GM13977 (cell line): ENCODE measurements around the gene HERPUD1.

Experiments used
- DNase-seq: peaks from one replicate; pipeline ENCODE4 v3.0.0; 2012; ENCODE audit warnings: low spot score
- in situ Hi-C: fragments of 300-500 bp; cut with MboI; formaldehyde crosslinking; loops from one replicate; pipeline ENCODE4 v1.12.0; 2022; ENCODE audit warnings: low sequenced_read_pairs, low pct_unique_long_range_greater_than_20kb, mixed read lengths, inconsistent platforms; ENCODE audit not compliant: unreplicated experiment
- TF ChIP-seq, protein P1 (sequence below): IDR thresholded peaks from 2 replicates; pipeline ENCODE4 v1.5.1; 2012; ENCODE audit warnings: mild to moderate bottlenecking, control low read depth; ENCODE audit not compliant: insufficient read depth; ENCODE audit errors: extremely low read depth, missing control alignments

The HERPUD1 gene

DNA sequence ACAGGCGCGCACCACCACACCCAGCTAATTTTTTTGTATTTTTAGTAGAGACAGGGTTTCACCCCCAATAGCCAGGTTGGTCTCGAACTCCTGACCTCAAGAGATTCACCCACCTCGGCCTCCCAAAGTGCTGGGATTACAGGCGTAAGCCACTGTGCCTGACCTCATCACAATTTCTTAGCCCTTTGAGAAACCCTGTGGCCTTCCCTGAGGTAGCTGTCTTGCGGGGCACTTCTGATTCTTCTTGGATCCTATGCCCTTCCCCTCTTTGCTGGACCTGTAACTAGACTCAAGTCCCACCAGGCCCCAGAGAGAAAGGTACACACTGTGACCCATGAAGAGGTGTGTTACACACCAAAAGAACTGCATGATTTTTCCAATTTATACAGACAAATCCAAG is 16.3 kb downstream of the HERPUD1 start:
- TF ChIP-seq, protein P1, sequence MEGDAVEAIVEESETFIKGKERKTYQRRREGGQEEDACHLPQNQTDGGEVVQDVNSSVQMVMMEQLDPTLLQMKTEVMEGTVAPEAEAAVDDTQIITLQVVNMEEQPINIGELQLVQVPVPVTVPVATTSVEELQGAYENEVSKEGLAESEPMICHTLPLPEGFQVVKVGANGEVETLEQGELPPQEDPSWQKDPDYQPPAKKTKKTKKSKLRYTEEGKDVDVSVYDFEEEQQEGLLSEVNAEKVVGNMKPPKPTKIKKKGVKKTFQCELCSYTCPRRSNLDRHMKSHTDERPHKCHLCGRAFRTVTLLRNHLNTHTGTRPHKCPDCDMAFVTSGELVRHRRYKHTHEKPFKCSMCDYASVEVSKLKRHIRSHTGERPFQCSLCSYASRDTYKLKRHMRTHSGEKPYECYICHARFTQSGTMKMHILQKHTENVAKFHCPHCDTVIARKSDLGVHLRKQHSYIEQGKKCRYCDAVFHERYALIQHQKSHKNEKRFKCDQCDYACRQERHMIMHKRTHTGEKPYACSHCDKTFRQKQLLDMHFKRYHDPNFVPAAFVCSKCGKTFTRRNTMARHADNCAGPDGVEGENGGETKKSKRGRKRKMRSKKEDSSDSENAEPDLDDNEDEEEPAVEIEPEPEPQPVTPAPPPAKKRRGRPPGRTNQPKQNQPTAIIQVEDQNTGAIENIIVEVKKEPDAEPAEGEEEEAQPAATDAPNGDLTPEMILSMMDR = no peak
- DNase-seq = no peak
- in situ Hi-C loops = no loop called here

DNA sequence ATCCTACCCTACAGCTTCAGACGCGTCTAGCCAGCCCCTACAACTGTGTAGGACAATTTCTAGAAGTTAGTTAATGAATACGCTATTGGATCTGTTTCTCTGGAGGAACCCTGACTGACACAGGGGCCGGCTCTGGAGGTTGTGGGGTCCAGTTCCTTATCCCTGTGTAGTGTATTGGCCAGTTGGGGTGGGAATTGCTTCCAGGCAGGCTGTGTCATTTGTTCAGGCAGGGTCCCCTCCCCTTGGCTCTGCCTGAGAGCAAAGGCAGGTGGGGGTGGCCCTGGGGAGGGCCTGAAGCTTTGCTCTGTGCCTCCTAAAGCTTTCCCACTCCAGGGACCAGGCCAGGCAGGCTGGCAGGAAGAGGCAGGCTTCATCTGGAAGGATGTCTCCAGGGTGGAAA is 18.1 kb downstream of the HERPUD1 start:
- TF ChIP-seq, protein P1 = no peak
- DNase-seq = no peak
- in situ Hi-C loops = loop anchor here (10.0 kb wide), 1 partner anchor 85 kb away; the partner anchor contains the start of gene SLC12A3

DNA sequence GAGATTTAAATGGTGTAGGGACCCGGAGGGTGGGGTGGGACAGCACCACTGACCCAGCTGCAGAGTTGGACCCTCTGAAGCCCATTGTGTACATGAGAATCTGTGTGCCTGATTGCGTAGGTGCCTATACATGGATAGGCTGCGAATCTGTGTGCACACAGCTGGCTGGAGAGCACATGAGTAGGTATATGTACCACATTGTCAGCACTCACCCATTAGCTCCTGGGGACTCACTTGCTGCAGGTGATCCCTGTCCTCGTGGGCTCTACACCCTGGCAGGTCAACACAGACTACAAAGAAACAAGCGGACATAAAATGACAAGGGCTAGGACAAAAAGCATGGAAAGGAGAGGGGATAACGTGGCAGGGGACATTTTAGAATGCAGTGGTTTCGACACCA is 18.5 kb downstream of the HERPUD1 start:
- no peak for DNase-seq
- TF ChIP-seq, protein P1 = no peak
- in situ Hi-C loops = loop anchor here (10.0 kb wide), 1 partner anchor 86 kb away; the partner anchor contains the start of gene SLC12A3

DNA sequence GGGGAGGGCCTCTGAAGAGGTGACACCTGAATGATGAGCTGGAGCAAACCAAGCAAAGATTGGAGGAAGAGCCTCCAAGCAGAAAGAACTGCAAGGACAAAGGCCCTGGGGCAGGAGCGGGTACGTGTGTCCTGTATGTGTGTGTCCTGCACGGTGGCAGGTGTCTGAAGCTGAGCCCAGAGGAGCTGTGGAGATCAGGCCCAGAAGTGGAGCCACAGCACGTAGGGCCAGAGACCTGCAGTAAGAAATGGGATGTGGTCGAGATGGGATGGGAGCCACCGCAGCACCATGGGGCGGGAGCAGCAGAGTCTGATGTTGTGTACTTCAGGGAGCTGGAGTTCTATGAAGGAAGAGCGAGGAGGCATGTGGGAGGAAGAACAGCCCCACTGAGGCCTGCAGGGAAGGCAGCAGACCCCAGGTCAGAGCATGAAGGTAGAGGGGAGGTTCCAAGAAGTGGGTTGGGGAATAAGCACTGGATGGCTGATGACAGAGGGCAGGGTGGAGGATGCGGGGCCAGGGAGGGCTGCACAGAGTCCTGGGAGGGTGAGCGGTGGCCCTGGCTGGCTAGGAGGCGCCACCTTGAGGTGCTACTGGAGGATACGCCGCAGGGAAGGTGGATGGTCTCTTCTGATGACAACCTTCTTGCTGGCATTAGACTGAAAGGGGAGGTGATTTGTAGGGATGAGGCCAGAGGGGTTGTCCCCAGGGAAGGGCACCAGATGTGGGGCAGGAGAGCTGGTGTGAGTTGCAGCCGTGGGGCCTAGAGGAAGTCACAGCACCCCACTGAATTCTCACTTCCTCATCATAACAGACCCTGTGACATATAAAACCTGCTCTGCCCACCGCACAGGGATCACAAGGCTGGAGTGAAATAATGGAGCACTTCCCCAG is 19.2 kb downstream of the HERPUD1 start:
- peak; percentile 66 for DNase-seq
- TF ChIP-seq, protein P1 = peak; percentile 79
- in situ Hi-C loops = loop anchor here (10.0 kb wide), 1 partner anchor 86 kb away; the partner anchor contains the start of gene SLC12A3

DNA sequence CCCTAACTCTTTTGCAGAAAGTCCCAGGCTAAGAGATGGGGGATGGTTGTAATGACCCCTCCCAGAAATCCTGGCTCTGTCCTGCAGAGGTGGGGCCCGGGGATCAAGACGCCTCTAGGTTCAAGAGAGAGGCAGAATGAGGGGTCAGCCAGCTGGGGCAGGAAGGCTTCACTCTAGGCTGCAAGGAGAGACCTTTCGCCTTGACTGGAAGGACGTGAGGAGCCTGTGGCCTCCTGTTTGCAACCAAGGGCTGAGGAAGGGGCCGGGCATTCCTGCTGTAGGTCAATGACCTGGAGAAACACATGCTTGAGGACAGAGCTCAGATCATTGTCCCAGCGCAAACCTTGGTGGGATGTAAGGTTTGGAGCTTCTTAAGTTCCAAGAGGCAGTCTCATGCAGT is 21.1 kb downstream of the HERPUD1 start:
- in situ Hi-C loops = loop anchor here (10.0 kb wide), 1 partner anchor 88 kb away; the partner anchor contains the start of gene SLC12A3

DNA sequence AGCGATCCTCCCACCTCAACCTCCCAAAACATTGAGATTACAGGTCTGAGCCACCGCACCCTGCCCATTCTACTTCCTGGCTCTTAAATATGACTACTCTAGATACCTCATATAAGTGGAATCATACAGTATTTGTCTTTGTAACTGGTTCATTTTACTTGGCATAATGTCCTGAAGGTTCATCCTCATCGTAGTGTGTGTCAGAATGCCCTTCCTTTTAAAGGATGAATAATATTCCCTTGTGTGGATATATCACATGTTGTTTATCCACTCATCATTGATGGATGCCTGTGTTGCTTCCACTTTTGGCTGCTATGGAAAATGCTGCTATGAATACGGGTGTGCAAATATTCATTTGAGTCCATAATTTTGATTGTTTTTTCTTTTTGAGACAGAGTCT is 24.1 kb downstream of the HERPUD1 start:
- TF ChIP-seq, protein P1 = no peak
- in situ Hi-C loops = loop anchor here (10.0 kb wide), 1 partner anchor 91 kb away; the partner anchor contains the start of gene SLC12A3

More for the DNA sequence above, 21.1 kb downstream of the HERPUD1 start:
- DNase-seq = no peak
- TF ChIP-seq, protein P1 = no peak

More for the DNA sequence above, 24.1 kb downstream of the HERPUD1 start:
- DNase-seq = no peak
